ENCODE results near the gene SLC39A12. TPM values are rescaled to one million over a fixed set of nuclear protein-coding genes. Genes with fewer than 3 reads are reported as not detected.

The SLC39A12 gene
- total and polyA plus RNA-seq, 10 of the 15 experiments (the other 5 are each of a cell fraction or from before 2014, with no cell fraction given) = 0.47 to 1.5 (median 0.68) TPM; not detected in 1

- no peak for TF ChIP-seq ZBTB11 (CRISPR knock-in tag; IDR thresholded peaks at IDR 0.05)
These were observed 121.6 kb downstream of the SLC39A12 start (continued) for GRCh38 chr10:18073314-18073713.

- ATAC-seq (no peak), DNase-seq (ENCODE audit: low read depth, low spot score) (no peak), FAIRE-seq (no peak)
- Histone ChIP-seq H4K20me1 (ENCODE audit: control insufficient read depth, insufficient read depth) (no peaks in the 10 kb centered on the region), H3K27ac (ENCODE audit: control insufficient read depth, insufficient read depth) (no peak overlapping the region), H2AFZ (ENCODE audit: control insufficient read depth, low read depth, low read length) (no peak overlapping the region), H3K79me2 (ENCODE audit: control insufficient read depth, insufficient read depth, low read length) (no peaks in the 10 kb centered on the region), H3K4me3 (no peak overlapping the region), H3K9ac (ENCODE audit: control insufficient read depth, insufficient read depth, low read length) (no peak overlapping the region), H3K9me3 (replicated peaks; ENCODE audit: control insufficient read depth, insufficient read depth, low read length) (no peaks in the 10 kb centered on the region), H3K36me3 (ENCODE audit: control insufficient read depth in 2 of 2, insufficient read depth in 2 of 2, low read length in 1 of 2) (no peaks in the 10 kb centered on the region), H3K4me2 (ENCODE audit: control insufficient read depth, insufficient read depth) (no peak overlapping the region), H3K27me3 (replicated peaks in 1 of 2; ENCODE audit: control insufficient read depth in 2 of 2, insufficient read depth in 2 of 2, low read length in 1 of 2) (no peaks in the 10 kb centered on the region), H3K4me1 (ENCODE audit: control insufficient read depth, insufficient read depth, low read length) (no peaks in the 10 kb centered on the region)
- in situ Hi-C loops (cut with MboI) = no loop called here
- intact Hi-C loops (cut with micrococcal nuclease; ENCODE audit: unreplicated experiment) = no loop called here
- SMC1A ChIA-PET (ENCODE audit: uncharacterized antibody, unreplicated experiment) = no interaction called here
- TF ChIP-seq NBN (IDR thresholded peaks at IDR 0.05) = no peak
- no peak for TF ChIP-seq YY1 (IDR thresholded peaks at IDR 0.05; ENCODE audit: low read depth, low read length)
- TF ChIP-seq NFXL1 (IDR thresholded peaks at IDR 0.05; ENCODE audit: borderline replicate concordance) = no peak
- TF ChIP-seq STAT3 (IDR thresholded peaks at IDR 0.05; ENCODE audit: low read depth, low read length) = no peak
- TF ChIP-seq IKZF2 (IDR thresholded peaks at IDR 0.05) = no peak
- RAD21 ChIA-PET (ENCODE audit: unreplicated experiment) = no interaction called here
- POLR2A ChIA-PET = no interaction called here
- no TSS peak for BruUV-seq (replicated peaks)
- CTCF ChIA-PET = no interaction called here
- 0% methylated on average over 3 of the region's 3 CpGs for whole genome bisulfite sequencing (ENCODE audit: insufficient coverage, insufficient replicate concordance, low lambda C conversion rate, missing lambda C conversion rate)
These were observed 124.2 kb downstream of the SLC39A12 start for GRCh38 chr10:18075881-18076280.
